Caco-2 (cell line): Measurements from ENCODE around the gene ACSM6. TPM values are rescaled to one million over a fixed set of nuclear protein-coding genes. Genes with fewer than 3 reads are reported as not detected.
A peak's percentile ranks its signal among the peaks of the same experiment; 100 is the strongest.

Source experiments
- BruUV-seq: library from RNA; stranded (reverse); fragments of 400-500 nt; replicated peaks from 2 replicates; lab custom pipeline; 2021; lab: Mats Ljungman, UMichigan
- CTCF ChIA-PET: fragments of 300-600 bp; sonication (Branson Sonifier 250); formaldehyde crosslinking; loops from one replicate; lab custom pipeline; 2022; ENCODE audit warnings: antibody characterized with exemption; lab: Charles Lee
- POLR2A ChIA-PET: fragments of 300-600 bp; sonication (Branson Sonifier 250); formaldehyde crosslinking; loops from one replicate; lab custom pipeline; 2022; ENCODE audit warnings: antibody characterized with exemption; lab: Charles Lee
- DNase-seq, 2 experiments: peaks; one replicate each; pipeline versions ENCODE4 v3.0.0 to v3.0.0-alpha.2; 2020 to 2022
- H3K27me3 ChIP-seq: replicated peaks from 2 replicates; pipeline ENCODE4 v1.6.0; 2011; ENCODE audit warnings: low read length; ENCODE audit not compliant: control insufficient read depth, insufficient read depth
- H3K36me3 ChIP-seq: 2 replicates; pipeline ENCODE4 v1.5.1; 2011; ENCODE audit warnings: low read length; ENCODE audit not compliant: control insufficient read depth, insufficient read depth
- H3K4me1 ChIP-seq: fragments of 250-450 bp; sonication (Bioruptor Pico); 2 replicates; pipeline ENCODE4 v1.5.1; 2020; ENCODE audit warnings: mild to moderate bottlenecking
- H3K4me3 ChIP-seq: 2 replicates; pipeline ENCODE4 v1.5.1; 2011; ENCODE audit warnings: low read depth, mild to moderate bottlenecking, control low read depth, low read length
- H3K9me3 ChIP-seq: fragments of 250-450 bp; sonication (Bioruptor Pico); 2 replicates; pipeline ENCODE4 v1.5.1; 2020; ENCODE audit warnings: mild to moderate bottlenecking, moderate library complexity
- H3K27ac Mint-ChIP-seq: one replicate; pipeline ENCODE4 v1.8.0; 2022; ENCODE audit warnings: mixed read lengths; ENCODE audit not compliant: unreplicated experiment
- H3K27me3 Mint-ChIP-seq: one replicate; pipeline ENCODE4 v1.8.0; 2022; ENCODE audit warnings: mixed read lengths; ENCODE audit not compliant: insufficient read depth, unreplicated experiment
- H3K36me3 Mint-ChIP-seq: one replicate; pipeline ENCODE4 v1.8.0; 2022; ENCODE audit warnings: mild to moderate bottlenecking, mixed read lengths; ENCODE audit not compliant: insufficient read depth, unreplicated experiment
- H3K4me1 Mint-ChIP-seq: one replicate; pipeline ENCODE4 v1.8.0; 2022; ENCODE audit warnings: low read depth, mixed read lengths; ENCODE audit not compliant: unreplicated experiment
- H3K4me3 Mint-ChIP-seq: one replicate; pipeline ENCODE4 v1.8.0; 2022; ENCODE audit warnings: mild to moderate bottlenecking, moderate library complexity, mixed read lengths; ENCODE audit not compliant: unreplicated experiment
- H3K9me3 Mint-ChIP-seq: one replicate; pipeline ENCODE4 v1.8.0; 2022; ENCODE audit warnings: mixed read lengths; ENCODE audit not compliant: unreplicated experiment
- CTCF ChIP-seq, 2 experiments: fragments of 200-600 bp in 1 of 2; IDR thresholded peaks; 1 replicate in 1 of 2; 2 replicates in 1 of 2; pipeline versions ENCODE4 v1.5.1 to v1.8.0; 2011 to 2022; ENCODE audit warnings: antibody characterized with exemption in 1 of 2, control low read depth in 1 of 2, inconsistent platforms in 1 of 2, low read depth in 1 of 2, low read length in 1 of 2, mild to moderate bottlenecking in 1 of 2, moderate library complexity in 1 of 2; ENCODE audit not compliant: insufficient read depth in 1 of 2, severe bottlenecking in 1 of 2, unreplicated experiment in 1 of 2
- intact Hi-C: fragments of 100-400 bp; cut with micrococcal nuclease; formaldehyde crosslinking; loops from one replicate; pipeline ENCODE4 v1.10.0; 2022; ENCODE audit not compliant: unreplicated experiment
- total RNA-seq: library from RNA; stranded (reverse); gene quantifications from 2 replicates; pipeline ENCODE4 v1.2.3, GENCODE V29; 2022

Gene ACSM6
- total RNA-seq, 1 experiment from 2014 or later, result not detected

GRCh38 chr10:95260909-95261552 lies 67.0 kb downstream of the ACSM6 start:
- intact Hi-C loops, result loop anchor here (1.0 to 5.0 kb wide), 4 partner anchors 12 to 101 kb away; no protein-coding TSS in a partner anchor
- TSS peak; percentile 56 for BruUV-seq
- no peak overlapping the region for H3K4me3 Mint-ChIP-seq
- peaks cover 100% of the 10 kb centered on the region for H3K36me3 Mint-ChIP-seq
- Histone ChIP-seq H3K36me3 (peaks cover 10% of the 10 kb centered on the region), H3K4me1 (peaks cover 59% of the 10 kb centered on the region), H3K27me3 (no peaks in the 10 kb centered on the region), H3K4me3 (no peak overlapping the region), H3K9me3 (0 out of 2 replicates have a peak, but pooled peaks cover 4% of the 10 kb centered on the region)
- ChIA-PET POLR2A (interaction anchor here (1.4 kb wide), 1 partner anchor 28 kb away, joined by 4 read pairs; no protein-coding TSS in a partner anchor), CTCF (interaction anchor here (0.6 kb wide), 1 partner anchor 34 kb away, joined by 4 read pairs; no protein-coding TSS in a partner anchor)
- peak overlapping the region; percentile 75 for H3K27ac Mint-ChIP-seq
- no peak for DNase-seq
- H3K27me3 Mint-ChIP-seq, result no peaks in the 10 kb centered on the region
- H3K4me1 Mint-ChIP-seq, result peaks cover 48% of the 10 kb centered on the region
- TF ChIP-seq CTCF (IDR thresholded peaks at IDR 0.05; ENCODE audit: insufficient read depth in 1 of 2, low read depth in 1 of 2, low read length in 1 of 2, severe bottlenecking in 1 of 2, unreplicated experiment in 1 of 2), result no peak
- H3K9me3 Mint-ChIP-seq, result no peaks in the 10 kb centered on the region

GRCh38 chr10:95261926-95262325 lies 67.9 kb downstream of the ACSM6 start:
- DNase-seq, result no peak
- peaks cover 56% of the 10 kb centered on the region for H3K4me1 Mint-ChIP-seq
- CTCF ChIA-PET, result no interaction called here

More at GRCh38 chr10:95261926-95262325, 67.9 kb downstream of the ACSM6 start:
- Histone ChIP-seq H3K36me3 (peaks cover 10% of the 10 kb centered on the region), H3K27me3 (no peaks in the 10 kb centered on the region), H3K4me1 (peaks cover 68% of the 10 kb centered on the region), H3K9me3 (no peaks in the 10 kb centered on the region), H3K4me3 (no peak overlapping the region)
- Mint-ChIP-seq H3K27me3 (no peaks in the 10 kb centered on the region), H3K4me3 (no peak overlapping the region), H3K9me3 (no peaks in the 10 kb centered on the region), H3K36me3 (peaks cover 100% of the 10 kb centered on the region), H3K27ac (peak overlapping the region; percentile 98)
- intact Hi-C loops, result loop anchor here (2.0 to 5.0 kb wide), 3 partner anchors 15 to 100 kb away; no protein-coding TSS in a partner anchor
- BruUV-seq, result no TSS peak
- POLR2A ChIA-PET, result no interaction called here
- no peak for TF ChIP-seq CTCF (IDR thresholded peaks at IDR 0.05; ENCODE audit: insufficient read depth in 1 of 2, low read depth in 1 of 2, low read length in 1 of 2, severe bottlenecking in 1 of 2, unreplicated experiment in 1 of 2)
